BLaER1 (cell line): Measurements from ENCODE around the gene LYZL4.

Source experiments
- H3K27ac ChIP-seq: shearing (Covaris generic); formaldehyde crosslinking; 2 replicates; pipeline ENCODE4 v1.8.1; 2022
- H3K27me3 ChIP-seq: shearing (Covaris generic); formaldehyde crosslinking; 2 replicates; pipeline ENCODE4 v1.8.1; 2022
- H3K36me3 ChIP-seq: shearing (Covaris generic); formaldehyde crosslinking; 2 replicates; pipeline ENCODE4 v1.8.1; 2022
- H3K4me1 ChIP-seq: shearing (Covaris generic); formaldehyde crosslinking; 2 replicates; pipeline ENCODE4 v1.8.1; 2022
- H3K4me2 ChIP-seq: shearing (Covaris generic); formaldehyde crosslinking; 2 replicates; pipeline ENCODE4 v1.8.1; 2022
- H3K4me3 ChIP-seq: shearing (Covaris generic); formaldehyde crosslinking; 2 replicates; pipeline ENCODE4 v1.8.1; 2022
- H3K9ac ChIP-seq: shearing (Covaris generic); formaldehyde crosslinking; 2 replicates; pipeline ENCODE4 v1.8.1; 2022
- H3K9me3 ChIP-seq: shearing (Covaris generic); formaldehyde crosslinking; 2 replicates; pipeline ENCODE4 v1.8.1; 2022
- H4K20me1 ChIP-seq: shearing (Covaris generic); formaldehyde crosslinking; 2 replicates; pipeline ENCODE4 v1.8.1; 2022
- Cebpa-rat ChIP-seq: shearing (Covaris generic); IDR thresholded peaks from 2 replicates; pipeline ENCODE4 v1.8.1; 2022

LYZL4 gene, protein sequence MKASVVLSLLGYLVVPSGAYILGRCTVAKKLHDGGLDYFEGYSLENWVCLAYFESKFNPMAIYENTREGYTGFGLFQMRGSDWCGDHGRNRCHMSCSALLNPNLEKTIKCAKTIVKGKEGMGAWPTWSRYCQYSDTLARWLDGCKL

DNA sequence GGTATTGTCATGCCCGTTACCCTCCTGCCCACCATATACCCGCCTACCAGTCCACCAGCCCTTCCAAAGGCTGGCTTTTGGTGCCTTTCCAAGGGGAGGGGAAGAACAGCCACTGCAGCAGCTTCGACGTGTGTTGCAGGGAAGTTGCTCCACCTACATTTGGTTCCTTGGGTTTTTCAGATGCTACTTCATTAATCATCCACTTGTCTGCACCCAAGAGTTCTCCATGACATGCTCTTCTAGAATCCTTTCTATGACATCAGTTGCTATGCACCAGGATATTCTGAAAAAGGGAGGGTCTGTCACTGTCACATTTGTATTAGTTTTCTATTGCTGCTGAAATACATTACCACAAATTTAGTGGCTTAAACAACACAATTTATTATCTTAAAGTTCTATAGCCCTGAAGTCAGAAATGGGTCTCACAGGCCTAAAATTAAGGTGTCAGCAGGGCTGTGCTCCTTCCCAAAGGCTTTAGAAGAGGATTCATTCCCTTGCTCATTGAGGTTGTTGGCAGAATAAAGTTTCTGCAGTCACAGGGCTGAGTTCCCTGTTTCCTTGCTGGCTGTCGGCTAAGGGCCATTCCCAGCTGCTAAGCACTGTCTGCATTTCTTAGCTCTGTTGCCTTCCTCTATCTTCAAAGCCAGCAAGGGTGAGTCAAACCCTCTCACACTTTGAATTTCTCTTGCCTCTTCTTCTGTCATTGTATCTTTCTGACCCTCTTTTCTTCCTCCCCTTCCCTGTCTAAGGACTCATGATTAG is at the start of gene LYZL4:
Gene LYZL4 (minus strand): TSS at position 241 of the 762 bp plus-strand sequence. CDS start 3,359 bp downstream, outside the sequence.
- no peaks in the 10 kb centered on the region for H3K9me3 ChIP-seq
- no peak within 1 kb of the TSS for H3K4me3 ChIP-seq

DNA sequence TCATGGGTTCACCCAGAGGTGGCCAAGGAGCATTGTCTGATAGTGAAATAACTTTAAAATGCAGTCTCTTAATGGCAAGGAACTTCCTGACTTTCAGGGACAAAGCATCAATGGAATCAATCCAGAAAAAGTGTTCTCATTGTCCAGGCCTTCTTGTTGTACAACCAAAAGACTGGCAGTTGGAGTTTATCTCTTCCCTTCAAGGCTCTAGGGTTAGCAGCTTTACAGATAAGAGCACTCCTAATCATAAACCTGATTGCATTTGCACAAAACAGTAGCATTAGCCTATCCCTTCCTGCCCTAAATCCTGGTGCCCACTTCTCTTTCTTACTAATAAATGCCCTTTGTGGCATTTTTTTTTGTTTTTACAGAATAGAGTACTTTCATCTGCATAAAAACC is 48.7 kb upstream of the LYZL4 start:
- Histone ChIP-seq H3K9ac (no peak overlapping the region), H3K27ac (no peak overlapping the region), H3K36me3 (no peaks in the 10 kb centered on the region), H3K4me3 (no peak overlapping the region), H4K20me1 (no peaks in the 10 kb centered on the region), H3K4me1 (no peaks in the 10 kb centered on the region), H3K27me3 (no peaks in the 10 kb centered on the region), H3K4me2 (no peak overlapping the region), H3K9me3 (no peaks in the 10 kb centered on the region)
- TF ChIP-seq Cebpa-rat = no peak

More for the DNA sequence above, at the start of gene LYZL4:
- Histone ChIP-seq H3K27ac (no peak within 1 kb of the TSS), H4K20me1 (no peaks in the 10 kb centered on the region), H3K36me3 (no peaks in the 10 kb centered on the region), H3K4me2 (no peak within 1 kb of the TSS), H3K4me1 (no peaks in the 10 kb centered on the region), H3K27me3 (no peaks in the 10 kb centered on the region), H3K9ac (no peak within 1 kb of the TSS)
- TF ChIP-seq Cebpa-rat = no peak

DNA sequence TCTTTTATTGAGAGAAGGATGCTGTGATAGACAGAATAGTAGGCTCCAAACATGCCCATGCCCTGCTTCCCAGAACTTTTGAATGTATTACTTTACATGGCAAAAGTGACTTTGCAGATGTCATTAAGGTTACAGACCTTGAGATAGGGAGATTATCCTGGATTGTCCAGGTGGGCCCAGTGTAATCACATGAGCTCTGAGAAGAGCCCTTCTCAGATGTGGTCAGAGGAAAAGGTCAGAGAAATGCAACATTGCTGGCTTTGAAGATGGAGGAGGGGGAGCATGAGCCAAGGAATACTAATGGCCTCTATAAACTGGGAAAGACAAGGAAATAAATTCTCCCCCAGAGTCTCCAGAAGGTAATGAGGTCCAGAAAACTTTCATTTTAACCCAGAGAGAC is 45.8 kb upstream of the LYZL4 start:
- no peak for TF ChIP-seq Cebpa-rat
- H4K20me1 ChIP-seq = no peaks in the 10 kb centered on the region
- H3K27ac ChIP-seq = no peak overlapping the region
- H3K4me1 ChIP-seq = no peaks in the 10 kb centered on the region
- no peaks in the 10 kb centered on the region for H3K27me3 ChIP-seq
- H3K9ac ChIP-seq = no peak overlapping the region
- no peak overlapping the region for H3K4me2 ChIP-seq
- 0 out of 2 replicates have a peak, but pooled peaks cover 5% of the 10 kb centered on the region for H3K9me3 ChIP-seq
- H3K36me3 ChIP-seq = no peaks in the 10 kb centered on the region
- H3K4me3 ChIP-seq = no peak overlapping the region

DNA sequence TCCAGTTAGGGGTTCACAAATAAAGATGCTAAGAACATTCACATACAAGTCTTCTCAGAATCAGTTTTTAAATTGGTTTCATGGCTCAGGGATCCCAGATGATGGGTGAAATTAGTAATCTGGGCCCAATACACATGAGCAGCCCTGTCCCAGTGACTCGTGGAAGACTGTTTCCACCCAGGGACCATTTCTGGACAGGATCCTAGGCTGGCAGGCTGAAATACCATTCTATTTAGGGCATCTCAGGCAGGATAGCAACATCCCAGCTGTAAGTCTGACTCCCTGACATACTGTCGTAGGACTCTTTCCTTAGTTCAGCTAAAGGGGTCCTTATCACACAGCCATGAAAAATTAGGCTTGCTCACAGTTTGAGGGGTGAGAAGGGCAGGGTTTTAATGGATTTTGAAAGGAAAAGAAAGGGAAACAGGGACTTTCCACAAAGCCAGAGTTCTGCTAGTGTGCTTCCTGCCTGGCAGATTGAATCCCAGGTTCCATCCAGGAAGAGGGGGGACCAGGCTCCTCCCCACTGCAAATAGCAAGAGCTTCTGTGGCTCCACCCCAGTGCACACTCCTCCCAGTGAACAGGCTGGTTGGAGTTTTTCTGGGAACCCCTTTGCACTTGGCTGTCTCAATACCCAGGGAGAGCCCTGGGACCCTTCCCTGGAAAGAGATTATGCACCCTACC is 41.3 kb upstream of the LYZL4 start:
- H3K27ac ChIP-seq = no peak overlapping the region
- H3K4me3 ChIP-seq = no peak overlapping the region
- no peak for TF ChIP-seq Cebpa-rat
- no peaks in the 10 kb centered on the region for H3K36me3 ChIP-seq
- H3K9me3 ChIP-seq = 0 out of 2 replicates have a peak, but pooled peaks cover 5% of the 10 kb centered on the region
- no peaks in the 10 kb centered on the region for H3K4me1 ChIP-seq
- H3K4me2 ChIP-seq = no peak overlapping the region
- H3K27me3 ChIP-seq = no peaks in the 10 kb centered on the region
- H3K9ac ChIP-seq = no peak overlapping the region
- H4K20me1 ChIP-seq = no peaks in the 10 kb centered on the region

DNA sequence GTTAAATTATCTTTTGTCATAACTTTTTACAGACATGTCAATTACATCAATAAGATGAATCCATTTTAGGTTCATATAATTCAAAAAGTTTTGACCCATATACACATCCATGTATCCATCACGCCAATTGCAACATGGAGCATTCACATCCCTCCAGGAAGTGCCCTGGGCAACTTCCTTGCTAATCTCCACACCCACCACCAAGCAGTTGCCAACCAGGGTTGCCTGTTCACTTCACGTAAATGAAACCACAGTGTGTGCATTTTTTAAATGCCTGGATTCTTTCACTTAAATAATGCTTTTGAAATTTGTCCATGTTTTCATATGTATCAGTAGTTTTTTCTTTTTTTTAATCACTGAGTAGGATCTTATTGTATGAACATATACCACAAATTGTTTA is 40.7 kb upstream of the LYZL4 start:
- Histone ChIP-seq H3K27ac (no peak overlapping the region), H3K9me3 (0 out of 2 replicates have a peak, but pooled peaks cover 5% of the 10 kb centered on the region), H3K9ac (no peak overlapping the region), H3K4me2 (no peak overlapping the region), H3K27me3 (no peaks in the 10 kb centered on the region), H3K36me3 (no peaks in the 10 kb centered on the region), H3K4me3 (no peak overlapping the region), H3K4me1 (no peaks in the 10 kb centered on the region), H4K20me1 (no peaks in the 10 kb centered on the region)
- no peak for TF ChIP-seq Cebpa-rat

DNA sequence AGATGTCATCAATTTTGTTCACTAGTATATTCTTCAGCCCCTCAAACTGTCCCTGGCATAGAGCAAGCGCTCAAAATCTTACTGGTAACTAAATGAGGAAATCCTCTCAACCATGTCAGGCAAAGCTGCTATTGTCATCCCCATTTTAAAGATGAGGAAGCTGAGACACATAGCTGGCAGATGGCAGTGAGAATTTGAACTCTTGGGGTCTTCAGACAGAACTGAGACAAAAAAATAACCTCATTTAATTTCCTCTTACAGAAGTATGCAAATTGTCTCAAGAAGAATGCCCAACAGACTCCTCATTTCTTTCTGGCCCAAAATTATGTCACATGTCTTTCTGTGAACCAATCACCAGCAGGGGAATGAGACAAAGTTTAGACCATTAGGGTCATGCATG is 40.2 kb upstream of the LYZL4 start:
- Histone ChIP-seq H3K4me2 (no peak overlapping the region), H3K36me3 (no peaks in the 10 kb centered on the region), H3K27ac (no peak overlapping the region), H3K4me1 (no peaks in the 10 kb centered on the region), H3K27me3 (no peaks in the 10 kb centered on the region), H3K9ac (no peak overlapping the region), H3K4me3 (no peak overlapping the region), H4K20me1 (no peaks in the 10 kb centered on the region), H3K9me3 (0 out of 2 replicates have a peak, but pooled peaks cover 5% of the 10 kb centered on the region)
- no peak for TF ChIP-seq Cebpa-rat

DNA sequence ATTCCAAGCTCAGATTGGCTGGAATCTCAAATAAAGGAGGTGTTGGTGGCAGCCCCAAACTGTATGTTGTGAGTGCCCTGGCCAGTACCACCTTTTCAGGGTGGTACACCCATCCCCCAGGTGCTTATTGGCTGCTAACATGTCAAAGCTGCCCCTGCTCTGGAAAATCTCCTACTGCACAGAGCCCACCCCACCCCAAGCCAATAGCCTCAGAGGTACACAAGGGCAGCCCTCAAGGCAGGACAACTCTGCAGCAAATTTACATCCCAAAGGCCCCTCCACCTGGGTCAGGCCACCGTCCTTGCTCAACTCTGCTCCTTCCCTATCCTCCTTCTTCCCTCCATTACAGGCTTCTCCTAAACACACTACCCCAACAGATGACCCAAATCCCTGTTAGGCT is 37.1 kb upstream of the LYZL4 start:
- no peaks in the 10 kb centered on the region for H3K4me1 ChIP-seq
- no peak for TF ChIP-seq Cebpa-rat
- no peaks in the 10 kb centered on the region for H3K27me3 ChIP-seq
- H3K36me3 ChIP-seq = no peaks in the 10 kb centered on the region
- H4K20me1 ChIP-seq = no peaks in the 10 kb centered on the region
- no peak overlapping the region for H3K27ac ChIP-seq
- H3K9me3 ChIP-seq = no peaks in the 10 kb centered on the region
- H3K4me3 ChIP-seq = no peak overlapping the region
- H3K4me2 ChIP-seq = no peak overlapping the region
- no peak overlapping the region for H3K9ac ChIP-seq

DNA sequence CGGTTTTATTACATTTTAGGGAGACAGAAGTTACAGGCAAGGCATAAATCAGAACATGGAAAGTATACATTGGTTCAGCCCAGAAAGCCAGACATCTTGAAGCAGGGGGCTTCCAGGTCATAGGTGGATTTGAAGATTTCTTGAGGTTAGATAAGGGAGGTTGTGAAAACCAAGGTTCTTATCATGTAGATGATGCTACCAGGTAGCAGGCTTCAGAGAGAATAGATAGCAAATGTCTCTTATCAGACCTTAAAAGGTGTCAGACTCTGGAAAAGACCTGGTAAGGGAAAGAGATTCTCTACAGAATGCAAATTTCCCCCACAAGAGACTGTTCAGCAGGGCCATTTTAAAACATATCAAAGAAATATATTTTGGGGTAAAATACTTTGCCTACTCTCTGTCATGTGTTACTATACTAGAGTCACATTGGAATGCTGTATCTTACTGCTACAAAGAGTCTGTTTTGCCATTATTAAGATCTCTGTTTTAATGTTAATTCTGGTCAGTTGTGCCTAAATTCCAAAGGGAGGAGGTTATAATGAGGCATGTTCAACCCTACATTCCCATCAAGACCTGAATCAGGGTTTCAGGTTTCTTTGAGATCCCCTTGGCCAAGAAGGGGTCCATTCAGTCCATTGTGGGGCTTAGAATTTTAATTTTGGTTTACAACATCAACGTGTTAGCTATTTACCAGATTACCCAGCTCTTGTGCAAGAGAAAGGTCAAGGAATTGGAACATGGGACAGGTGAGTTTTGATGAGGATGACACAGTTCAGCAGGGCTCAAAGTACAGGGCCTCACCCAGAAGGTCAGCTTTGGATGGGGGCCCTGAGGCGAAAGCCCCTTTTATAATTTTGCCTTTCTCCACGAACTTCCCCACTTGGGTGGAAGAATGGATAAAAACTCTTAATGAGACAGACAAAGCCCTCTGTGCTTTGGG is 36.0 kb upstream of the LYZL4 start:
- Histone ChIP-seq H3K4me2 (no peak overlapping the region), H3K36me3 (no peaks in the 10 kb centered on the region), H3K27me3 (no peaks in the 10 kb centered on the region), H3K27ac (no peak overlapping the region), H3K9me3 (no peaks in the 10 kb centered on the region), H3K9ac (no peak overlapping the region), H4K20me1 (no peaks in the 10 kb centered on the region), H3K4me3 (no peak overlapping the region), H3K4me1 (no peaks in the 10 kb centered on the region)
- TF ChIP-seq Cebpa-rat = no peak

DNA sequence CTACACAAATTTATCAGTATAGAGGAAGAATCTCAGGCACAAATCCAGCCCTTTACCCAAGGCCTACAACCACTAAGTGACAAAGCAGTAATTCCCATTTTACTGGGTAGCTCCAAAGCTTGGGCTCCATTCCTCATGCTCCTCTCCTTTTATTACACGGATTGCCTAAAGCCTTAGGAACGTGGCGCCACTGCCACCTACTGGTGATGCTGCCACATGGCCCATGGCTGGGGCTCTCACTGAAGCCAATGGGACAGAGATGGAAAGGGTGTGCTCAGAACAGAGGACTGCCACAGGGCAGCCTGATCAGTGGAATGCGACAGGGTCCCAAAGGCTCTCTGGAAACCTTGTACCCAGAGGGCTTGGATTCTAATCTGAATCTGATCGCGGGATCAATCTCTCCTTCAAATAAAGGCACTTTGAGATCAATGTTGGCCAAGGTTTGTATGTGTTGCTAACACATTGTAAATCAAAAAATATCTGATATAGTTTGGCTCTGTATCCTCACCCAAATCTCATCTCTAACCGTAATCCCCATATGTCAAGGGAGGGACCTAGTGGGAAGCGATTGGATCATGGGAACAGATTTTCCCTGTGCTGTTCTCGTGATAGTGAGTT is 33.5 kb upstream of the LYZL4 start:
- Histone ChIP-seq H3K36me3 (no peaks in the 10 kb centered on the region), H3K27ac (no peak overlapping the region), H3K27me3 (no peaks in the 10 kb centered on the region), H3K4me1 (no peaks in the 10 kb centered on the region), H3K4me3 (no peak overlapping the region), H3K9ac (no peak overlapping the region), H3K4me2 (no peak overlapping the region), H3K9me3 (no peaks in the 10 kb centered on the region), H4K20me1 (no peaks in the 10 kb centered on the region)
- TF ChIP-seq Cebpa-rat = no peak
